CD4-positive, alpha-beta T cell treated with Interleukin-4 for 1 hour (primary cell): ENCODE data around the gene PIP4K2C.
"Not testable (repeated sequence)": the region's sequence is repeated elsewhere in the genome, so short reads cannot be mapped to it uniquely, and the experiment has no call there.

ENCODE experiments used
- DNase-seq, 2 donors: peaks; one replicate each; pipeline ENCODE4 v3.0.0-alpha.2; 2020 to 2022

The PIP4K2C gene

GRCh38 chr12:57611108-57611826, 20.3 kb downstream of the PIP4K2C start, which contains the start of gene ARHGEF25:
Gene ARHGEF25 (plus strand): TSS chr12:57611435. CDS start chr12:57611895, 460 bp downstream.
- DNase-seq: peak; percentile 31 to 45

GRCh38 chr12:57611827-57612710, 21.1 kb downstream of the PIP4K2C start:
- DNase-seq: no peak

- DNase-seq: no peak
These were observed 21.9 kb downstream of the PIP4K2C start for GRCh38 chr12:57612711-57613426.

- no peak for DNase-seq
These were observed 22.6 kb downstream of the PIP4K2C start for GRCh38 chr12:57613427-57614109.

- DNase-seq: peak; percentile 10 to 40
These were observed 23.4 kb downstream of the PIP4K2C start for GRCh38 chr12:57614178-57614947.

- DNase-seq: no peak
These were observed 24.0 kb downstream of the PIP4K2C start for GRCh38 chr12:57614948-57615500.

GRCh38 chr12:57615637-57616036, 24.6 kb downstream of the PIP4K2C start:
- DNase-seq: no peak

GRCh38 chr12:57616383-57617101, 25.6 kb downstream of the PIP4K2C start:
- DNase-seq: no peak

GRCh38 chr12:57617942-57618341, 26.9 kb downstream of the PIP4K2C start:
- DNase-seq: no peak

GRCh38 chr12:57618431-57618830, 27.4 kb downstream of the PIP4K2C start:
- DNase-seq: not testable (repeated sequence)

- DNase-seq: no peak
These were observed 28.0 kb downstream of the PIP4K2C start for GRCh38 chr12:57618966-57619433.

- DNase-seq: peak in 1 of 2 donors; percentile 23
These were observed 28.6 kb downstream of the PIP4K2C start for GRCh38 chr12:57619434-57620244.

GRCh38 chr12:57620245-57620935, 29.4 kb downstream of the PIP4K2C start:
- DNase-seq: no peak

- DNase-seq: peak in 1 of 2 donors; percentile 15
These were observed 30.0 kb downstream of the PIP4K2C start for GRCh38 chr12:57620936-57621496.

- peak; percentile 50 to 59 for DNase-seq
These were observed 30.7 kb downstream of the PIP4K2C start for GRCh38 chr12:57621497-57622292.

GRCh38 chr12:57622293-57623245, 31.6 kb downstream of the PIP4K2C start:
- no peak for DNase-seq

GRCh38 chr12:57623385-57623784, 32.4 kb downstream of the PIP4K2C start:
- no peak for DNase-seq
